ENCODE data around the gene TXNDC15. TPM values are rescaled to one million over a fixed set of nuclear protein-coding genes. Genes with fewer than 3 reads are reported as not detected.
A peak's percentile ranks its signal among the peaks of the same experiment; 100 is the strongest.
"Not testable (repeated sequence)": the region's sequence is repeated elsewhere in the genome, so short reads cannot be mapped to it uniquely, and the experiment has no call there.

TXNDC15 gene
- total and polyA plus RNA-seq, 5 experiments from 2014 or later: 8.7 to 37.8 (median 12.2) TPM

GRCh38 chr5:134905246-134905996 lies 31.2 kb downstream of the TXNDC15 start:
- Mint-ChIP-seq H3K27ac (peak overlapping the region; percentile 97 to 99 (median 99)), H3K9me3 (no peaks in the 10 kb centered on the region), H3K4me1 (peaks cover 0 to 27% (median 6%) of the 10 kb centered on the region in 4 donors), H3K36me3 (peaks cover 0 to 4% (median 0%) of the 10 kb centered on the region in 3 donors), H3K4me3 (peak overlapping the region; percentile 92 to 97 (median 95)), H3K27me3 (no peaks in the 10 kb centered on the region)
- POLR2A ChIA-PET: interaction anchor here (1.0 to 3.8 kb wide), 20 partner anchors 16 to 729 kb away, joined by 3 to 48 read pairs (median 6); partner anchors contain the start of genes C5orf24, CAMLG, CDKN2AIPNL and DDX46
- DNase-seq: peak; percentile 42 to 82 (median 63)
- ATAC-seq: peak; percentile 41 to 46

GRCh38 chr5:134906811-134907210 lies 32.6 kb downstream of the TXNDC15 start:
- H3K4me3 Mint-ChIP-seq: peak overlapping the region in 9 of 10 donors; percentile 31 to 93 (median 62)

GRCh38 chr5:134910752-134911151 lies 36.6 kb downstream of the TXNDC15 start:
- ATAC-seq, POLR2A ChIA-PET, DNase-seq, H3K4me1 Mint-ChIP-seq, H3K9me3 Mint-ChIP-seq, H3K4me3 Mint-ChIP-seq, H3K36me3 Mint-ChIP-seq, H3K27ac Mint-ChIP-seq, H3K27me3 Mint-ChIP-seq: not testable (repeated sequence)

More at GRCh38 chr5:134906811-134907210, 32.6 kb downstream of the TXNDC15 start:
- no peaks in the 10 kb centered on the region for H3K9me3 Mint-ChIP-seq
- POLR2A ChIA-PET: interaction anchor here (1.4 to 3.8 kb wide), 2 partner anchors 33 to 168 kb away, joined by 4 to 48 read pairs; partner anchors contain the start of genes CAMLG and TXNDC15
- DNase-seq (no peak), ATAC-seq (no peak)
- peak overlapping the region; percentile 63 to 97 (median 82) for H3K27ac Mint-ChIP-seq
- H3K36me3 Mint-ChIP-seq: peaks cover 0 to 8% (median 0%) of the 10 kb centered on the region in 3 donors
- H3K27me3 Mint-ChIP-seq: no peaks in the 10 kb centered on the region
- peaks cover 0 to 23% (median 7%) of the 10 kb centered on the region in 4 donors for H3K4me1 Mint-ChIP-seq

- H3K9me3 Mint-ChIP-seq: no peaks in the 10 kb centered on the region
- ATAC-seq (no peak), DNase-seq (no peak)
- H3K36me3 Mint-ChIP-seq: peaks cover 0 to 15% (median 0%) of the 10 kb centered on the region in 3 donors
- H3K27ac Mint-ChIP-seq: no peak overlapping the region
- peaks cover 0 to 4% (median 2%) of the 10 kb centered on the region in 4 donors for H3K4me1 Mint-ChIP-seq
- H3K27me3 Mint-ChIP-seq: no peaks in the 10 kb centered on the region
- no peak overlapping the region for H3K4me3 Mint-ChIP-seq
- POLR2A ChIA-PET: interaction anchor here (0.9 kb wide), 1 partner anchor 173 kb away, joined by 3 read pairs; the partner anchor contains the start of gene CAMLG
Measured at GRCh38 chr5:134911285-134912206, 37.4 kb downstream of the TXNDC15 start.

- Mint-ChIP-seq H3K4me1 (peaks cover 0 to 9% (median 3%) of the 10 kb centered on the region in 4 donors), H3K9me3 (no peaks in the 10 kb centered on the region), H3K27me3 (no peaks in the 10 kb centered on the region), H3K36me3 (peaks cover 0 to 28% (median 3%) of the 10 kb centered on the region in 3 donors), H3K27ac (no peak overlapping the region), H3K4me3 (no peak overlapping the region)
- DNase-seq (no peak), ATAC-seq (no peak)
- POLR2A ChIA-PET: interaction anchor here (1.0 kb wide), 1 partner anchor 18 kb away, joined by 3 read pairs; no protein-coding TSS in a partner anchor
Measured at GRCh38 chr5:134913254-134913653, 39.1 kb downstream of the TXNDC15 start.

- POLR2A ChIA-PET: interaction anchor here (1.0 kb wide), 1 partner anchor 18 kb away, joined by 3 read pairs; no protein-coding TSS in a partner anchor
- ATAC-seq: no peak
- no peaks in the 10 kb centered on the region for H3K27me3 Mint-ChIP-seq
Measured at GRCh38 chr5:134913795-134914194, 39.6 kb downstream of the TXNDC15 start.

GRCh38 chr5:134917070-134917815 lies 43.1 kb downstream of the TXNDC15 start:
- Mint-ChIP-seq H3K4me3 (no peak overlapping the region), H3K36me3 (peaks cover under 1 to 50% (median 13%) of the 10 kb centered on the region in 3 donors), H3K4me1 (peaks cover 0 to 11% (median 4%) of the 10 kb centered on the region in 4 donors), H3K27ac (peak overlapping the region in 2 of 10 donors; percentile 25 to 82), H3K27me3 (no peaks in the 10 kb centered on the region), H3K9me3 (no peaks in the 10 kb centered on the region)
- no peak for ATAC-seq
- DNase-seq: peak in 2 of 10 donors; percentile 3 to 9
- POLR2A ChIA-PET: interaction anchor here (0.6 kb wide), 1 partner anchor 497 kb away, joined by 3 read pairs; no protein-coding TSS in a partner anchor

More at GRCh38 chr5:134913795-134914194, 39.6 kb downstream of the TXNDC15 start:
- no peaks in the 10 kb centered on the region for H3K9me3 Mint-ChIP-seq
- peaks cover 0 to 9% (median 4%) of the 10 kb centered on the region in 4 donors for H3K4me1 Mint-ChIP-seq
- no peak overlapping the region for H3K4me3 Mint-ChIP-seq
- peaks cover 0 to 31% (median 6%) of the 10 kb centered on the region in 3 donors for H3K36me3 Mint-ChIP-seq
- no peak overlapping the region for H3K27ac Mint-ChIP-seq
- DNase-seq: no peak

- H3K36me3 Mint-ChIP-seq: peaks cover 4 to 52% (median 15%) of the 10 kb centered on the region in 3 donors
- POLR2A ChIA-PET: no interaction called here
Measured at GRCh38 chr5:134918861-134919260, 44.7 kb downstream of the TXNDC15 start.

GRCh38 chr5:134920848-134921575 lies 46.8 kb downstream of the TXNDC15 start:
- H3K9me3 Mint-ChIP-seq: no peaks in the 10 kb centered on the region
- DNase-seq: no peak
- POLR2A ChIA-PET: no interaction called here
- H3K4me1 Mint-ChIP-seq: peaks cover 0 to 11% (median 4%) of the 10 kb centered on the region in 4 donors
- H3K36me3 Mint-ChIP-seq: peaks cover 4 to 46% (median 15%) of the 10 kb centered on the region in 3 donors
- no peaks in the 10 kb centered on the region for H3K27me3 Mint-ChIP-seq
- no peak for ATAC-seq
- no peak overlapping the region for H3K4me3 Mint-ChIP-seq
- peak overlapping the region in 1 of 10 donors; percentile 27 for H3K27ac Mint-ChIP-seq

More at GRCh38 chr5:134918861-134919260, 44.7 kb downstream of the TXNDC15 start:
- Mint-ChIP-seq H3K4me3 (no peak overlapping the region), H3K27me3 (no peaks in the 10 kb centered on the region), H3K4me1 (peaks cover 0 to 11% (median 4%) of the 10 kb centered on the region in 4 donors), H3K27ac (peak overlapping the region in 1 of 10 donors; percentile 57), H3K9me3 (no peaks in the 10 kb centered on the region)
- no peak for ATAC-seq
- no peak for DNase-seq

GRCh38 chr5:134932508-134932907 lies 58.3 kb downstream of the TXNDC15 start:
- Mint-ChIP-seq H3K4me1 (peaks cover 0 to 2% (median 0%) of the 10 kb centered on the region in 4 donors), H3K9me3 (no peaks in the 10 kb centered on the region), H3K4me3 (no peak overlapping the region), H3K27ac (no peak overlapping the region), H3K27me3 (no peaks in the 10 kb centered on the region), H3K36me3 (peaks cover 0 to 50% (median 18%) of the 10 kb centered on the region in 3 donors)
- POLR2A ChIA-PET: interaction anchor here (0.6 kb wide), 1 partner anchor 9 kb away, joined by 3 read pairs; no protein-coding TSS in a partner anchor
- ATAC-seq (no peak), DNase-seq (no peak)

- Mint-ChIP-seq H3K27ac (no peak overlapping the region), H3K4me3 (no peak overlapping the region), H3K36me3 (peaks cover 0 to 63% (median 14%) of the 10 kb centered on the region in 3 donors), H3K9me3 (no peaks in the 10 kb centered on the region), H3K27me3 (no peaks in the 10 kb centered on the region), H3K4me1 (no peaks in the 10 kb centered on the region)
- DNase-seq: no peak
- POLR2A ChIA-PET: interaction anchor here (0.6 kb wide), 1 partner anchor 14 kb away, joined by 3 read pairs; no protein-coding TSS in a partner anchor
- ATAC-seq: no peak
Measured at GRCh38 chr5:134934202-134934601, 60.0 kb downstream of the TXNDC15 start.
